Measurements from ENCODE around the gene TMCC3. TPM values are rescaled to one million over a fixed set of nuclear protein-coding genes. Genes with fewer than 3 reads are reported as not detected.

Gene TMCC3
- total and polyA plus RNA-seq, 4 donors: 0.81 to 2.3 (median 1.5) TPM

- Histone ChIP-seq H3K27me3 (ENCODE audit: control insufficient read depth in 4 of 4, insufficient read depth in 4 of 4, low read length in 3 of 4) (no peaks in the 10 kb centered on the region), H3K27ac (ENCODE audit: low read depth in 1 of 2, low read length in 2 of 2) (no peak overlapping the region), H3K9me3 (ENCODE audit: control insufficient read depth in 4 of 4, low read length in 3 of 4) (no peaks in the 10 kb centered on the region), H3K9ac (ENCODE audit: low read depth in 1 of 2, low read length in 2 of 2) (no peak overlapping the region), H3K4me3 (ENCODE audit: low read depth in 1 of 3, low read length in 3 of 3) (no peak overlapping the region), H3K4me1 (ENCODE audit: control insufficient read depth in 4 of 4, insufficient read depth in 4 of 4, low read length in 3 of 4) (peaks cover 0 to 11% (median 4%) of the 10 kb centered on the region in 4 donors), H3K36me3 (ENCODE audit: control insufficient read depth in 4 of 4, insufficient read depth in 3 of 4, low read depth in 1 of 4, low read length in 3 of 4) (no peaks in the 10 kb centered on the region)
- WGBS: 79% methylated on average over 2 of the region's 2 CpGs
- DNase-seq (ENCODE audit: low spot score): no peak
- TF ChIP-seq HNF4G (IDR thresholded peaks at IDR 0.05): no peak
Observed at GRCh38 chr12:94575024-94575423, 75.3 kb downstream of the TMCC3 start.

- peak; percentile 71 for DNase-seq (ENCODE audit: low spot score)
- WGBS: 23% methylated on average over 12 of the region's 12 CpGs
- peak; percentile 43 for TF ChIP-seq HNF4G (IDR thresholded peaks at IDR 0.05)
- TF ChIP-seq FOXA2 (IDR thresholded peaks at IDR 0.05): peak; percentile 64
- peak; percentile 71 for TF ChIP-seq MAX (IDR thresholded peaks at IDR 0.05)
- TF ChIP-seq JUND (IDR thresholded peaks at IDR 0.05): peak; percentile 22 to 59
- TF ChIP-seq HNF4A (conservative IDR thresholded peaks at IDR 0.05): peak; percentile 81 to 91
- TF ChIP-seq EGR1 (IDR thresholded peaks at IDR 0.05; ENCODE audit: low read depth in 2 of 2): no peak
- TF ChIP-seq RAD21 (IDR thresholded peaks at IDR 0.05): peak; percentile 50 to 56
- peak; percentile 78 for TF ChIP-seq YY1 (IDR thresholded peaks at IDR 0.05)
- no peak for TF ChIP-seq CTCF (IDR thresholded peaks at IDR 0.05; ENCODE audit: low read depth, low read length, missing input control)
- peak; percentile 8 for TF ChIP-seq ATF3 (IDR thresholded peaks at IDR 0.05)
- no peak for TF ChIP-seq ZBTB33 (IDR thresholded peaks at IDR 0.05)
- no peak for TF ChIP-seq REST (IDR thresholded peaks at IDR 0.05)
- TF ChIP-seq GABPA (IDR thresholded peaks at IDR 0.05 in 1 of 2, conservative IDR thresholded peaks at IDR 0.05 in 1 of 2): no peak
- peak; percentile 75 for TF ChIP-seq SP1 (IDR thresholded peaks at IDR 0.05)
- TF ChIP-seq FOXA1 (IDR thresholded peaks at IDR 0.05): no peak
- peak; percentile 47 for TF ChIP-seq NR2F2 (IDR thresholded peaks at IDR 0.05)
- TF ChIP-seq RXRA (IDR thresholded peaks at IDR 0.05): peak; percentile 69 to 89
- TF ChIP-seq TAF1 (conservative IDR thresholded peaks at IDR 0.05): no peak
- no peak overlapping the region for H3K27ac ChIP-seq (ENCODE audit: low read depth in 1 of 2, low read length in 2 of 2)
- no peak overlapping the region for H3K4me3 ChIP-seq (ENCODE audit: low read depth in 1 of 3, low read length in 3 of 3)
- no peak overlapping the region for H3K9ac ChIP-seq (ENCODE audit: low read depth in 1 of 2, low read length in 2 of 2)
- no peaks in the 10 kb centered on the region for H3K9me3 ChIP-seq (ENCODE audit: control insufficient read depth in 4 of 4, low read length in 3 of 4)
- H3K27me3 ChIP-seq (ENCODE audit: control insufficient read depth in 4 of 4, insufficient read depth in 4 of 4, low read length in 3 of 4): no peaks in the 10 kb centered on the region
- H3K4me1 ChIP-seq (ENCODE audit: control insufficient read depth in 4 of 4, insufficient read depth in 4 of 4, low read length in 3 of 4): peaks cover 0 to 11% (median 4%) of the 10 kb centered on the region in 4 donors
- H3K36me3 ChIP-seq (ENCODE audit: control insufficient read depth in 4 of 4, insufficient read depth in 3 of 4, low read depth in 1 of 4, low read length in 3 of 4): peaks cover 0 to 4% (median under 1%) of the 10 kb centered on the region in 4 donors
Observed at GRCh38 chr12:94571556-94571955, 78.8 kb downstream of the TMCC3 start.

Data from liver (tissue), 9 donors.